Right renal cortex interstitium (tissue), 3 donors: ENCODE measurements around the gene ATP12A. TPM values are rescaled to one million over a fixed set of nuclear protein-coding genes. Genes with fewer than 3 reads are reported as not detected.

ENCODE experiments used
- DNase-seq, 3 donors: peaks; one replicate each; pipeline ENCODE4 v3.0.0-alpha.2; 2013; ENCODE audit warnings: low read depth in 3 of 3, low spot score in 2 of 3
- polyA plus RNA-seq, 3 donors: library from polyadenylated mRNA; unstranded; fragments of 120-200 nt; gene quantifications; one replicate each; pipeline ENCODE4 v1.2.1, GENCODE V29; 2013; ENCODE audit not compliant: insufficient read length in 3 of 3

The ATP12A gene
- polyA plus RNA-seq, 3 donors = 17.0 to 33.9 (median 17.9) TPM

DNA sequence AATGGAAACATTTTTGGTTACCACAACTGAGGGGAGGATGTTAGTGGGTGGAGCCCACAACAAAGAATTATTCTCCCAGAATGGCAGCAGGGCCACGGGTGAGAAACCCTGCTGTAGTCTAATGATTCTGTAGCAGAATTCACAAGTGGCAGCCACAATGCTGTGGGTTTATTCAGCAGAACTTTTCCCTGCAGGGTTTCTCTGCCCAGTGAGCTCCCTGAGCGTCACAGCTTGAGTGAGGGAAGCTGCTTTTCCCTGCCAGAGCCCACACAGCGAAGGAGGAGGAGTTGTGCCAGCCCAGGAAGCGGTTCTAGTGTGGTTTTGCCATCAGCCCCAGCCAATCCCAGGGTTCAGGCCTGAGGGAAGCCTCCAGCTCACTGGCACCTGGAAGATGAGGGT lies 4.4 kb downstream of the ATP12A start:
- no peak for DNase-seq

DNA sequence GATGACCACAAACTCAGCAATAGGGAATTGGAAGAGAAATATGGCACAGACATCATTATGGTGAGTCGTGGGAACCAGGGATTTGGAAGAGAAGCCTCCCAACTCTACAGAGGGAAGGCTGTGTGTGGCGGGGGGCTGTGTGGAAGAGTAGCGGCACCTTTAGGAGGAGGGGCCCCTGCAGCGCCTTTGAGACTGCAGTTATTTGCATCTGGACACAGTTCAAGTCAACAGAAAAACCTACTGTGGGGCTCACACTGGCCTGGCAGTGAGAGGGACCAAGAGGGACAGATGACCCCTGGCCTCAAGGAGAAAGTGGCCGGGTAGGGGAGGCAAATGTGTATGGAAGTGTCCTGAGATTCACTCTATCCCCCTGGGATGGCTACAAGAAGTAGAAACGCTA lies 5.1 kb downstream of the ATP12A start:
- DNase-seq = no peak

DNA sequence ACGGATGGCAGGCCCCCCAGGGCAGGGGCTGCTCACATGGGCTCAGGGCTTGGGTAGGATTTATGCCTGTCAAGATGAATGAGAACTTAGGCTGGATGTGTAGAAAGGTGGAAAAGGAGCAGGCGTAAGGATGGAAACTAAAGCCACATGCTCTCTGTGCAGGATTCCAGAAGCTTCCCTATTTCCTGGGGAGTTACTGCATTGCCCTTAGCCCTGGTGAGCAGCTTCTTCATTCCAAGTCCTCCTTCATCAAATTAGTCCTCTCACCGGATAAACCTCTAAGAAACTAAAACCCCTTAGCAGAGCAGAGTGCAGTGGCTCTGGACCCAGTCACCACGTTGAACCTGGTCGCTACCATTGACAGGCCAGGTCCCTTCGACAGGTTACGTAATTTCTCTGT lies 7.4 kb downstream of the ATP12A start:
- no peak for DNase-seq

DNA sequence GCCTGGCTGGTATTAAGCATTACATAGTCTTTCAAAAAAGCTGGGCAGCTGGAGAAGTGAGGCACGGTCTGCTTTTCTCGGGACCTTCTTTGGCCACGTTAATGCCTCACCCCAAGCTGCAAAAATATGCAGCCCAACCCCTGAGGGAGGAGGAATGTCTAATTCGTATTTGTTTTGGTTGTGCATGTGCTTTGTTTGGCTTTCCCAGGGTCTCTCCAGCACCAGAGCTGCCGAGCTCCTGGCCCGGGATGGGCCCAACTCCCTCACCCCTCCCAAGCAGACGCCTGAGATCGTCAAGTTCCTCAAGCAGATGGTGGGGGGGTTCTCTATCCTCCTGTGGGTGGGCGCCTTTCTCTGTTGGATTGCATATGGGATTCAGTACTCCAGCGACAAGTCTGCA lies 7.9 kb downstream of the ATP12A start:
- DNase-seq = no peak

DNA sequence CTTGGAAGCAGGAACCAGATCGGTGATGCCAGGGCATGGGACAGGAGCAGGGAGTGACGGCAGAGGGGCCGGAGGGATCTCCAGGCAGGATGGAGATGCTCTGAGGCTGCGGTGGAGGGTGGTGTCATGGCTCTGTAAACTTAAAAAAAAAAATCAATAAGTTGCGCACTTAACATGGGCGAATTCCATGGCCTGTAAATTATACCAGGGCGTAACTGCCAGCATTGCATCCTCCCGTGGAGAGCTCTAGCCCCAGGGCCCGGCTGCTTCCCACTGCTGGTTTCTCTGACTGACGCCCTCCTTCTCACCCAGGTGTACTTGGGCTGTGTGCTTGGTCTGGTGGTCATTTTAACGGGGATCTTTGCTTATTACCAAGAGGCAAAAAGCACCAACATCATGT lies 8.7 kb downstream of the ATP12A start:
- no peak for DNase-seq

DNA sequence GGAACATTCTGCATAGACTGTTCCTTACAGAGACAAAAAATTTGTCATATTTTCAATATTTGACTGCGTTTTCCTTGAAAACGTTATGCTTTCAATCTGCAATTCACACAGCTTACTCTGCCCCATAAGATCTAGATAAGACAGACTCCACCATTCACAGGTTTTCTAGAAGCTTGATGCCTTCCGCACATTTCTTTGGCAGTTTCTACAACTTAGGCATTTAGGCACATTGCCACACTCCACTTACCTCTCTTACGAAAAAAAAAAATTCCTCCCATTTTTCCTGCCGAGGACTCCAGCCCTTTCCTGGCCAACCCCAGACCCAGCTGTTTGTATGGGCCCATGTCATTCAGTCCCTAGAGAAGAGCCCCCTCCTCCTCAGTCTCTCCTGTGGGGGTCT lies 11.2 kb downstream of the ATP12A start:
- no peak for DNase-seq

DNA sequence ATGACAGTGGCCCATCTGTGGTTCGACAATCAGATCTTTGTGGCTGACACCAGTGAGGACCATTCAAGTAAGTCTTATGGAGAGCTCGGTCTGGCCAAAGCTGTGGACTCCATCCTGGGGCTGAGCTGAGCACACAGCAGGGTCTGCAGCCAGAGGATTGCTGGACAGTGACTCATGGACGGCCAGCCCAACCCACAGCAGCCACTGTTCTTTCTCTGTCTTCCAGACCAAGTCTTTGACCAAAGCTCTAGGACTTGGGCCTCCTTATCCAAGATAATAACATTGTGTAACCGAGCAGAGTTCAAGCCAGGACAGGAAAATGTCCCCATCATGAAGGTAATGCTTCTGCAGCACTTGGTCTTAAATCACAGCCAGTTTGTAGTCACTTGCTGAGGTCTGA lies 12.4 kb downstream of the ATP12A start:
- no peak for DNase-seq

DNA sequence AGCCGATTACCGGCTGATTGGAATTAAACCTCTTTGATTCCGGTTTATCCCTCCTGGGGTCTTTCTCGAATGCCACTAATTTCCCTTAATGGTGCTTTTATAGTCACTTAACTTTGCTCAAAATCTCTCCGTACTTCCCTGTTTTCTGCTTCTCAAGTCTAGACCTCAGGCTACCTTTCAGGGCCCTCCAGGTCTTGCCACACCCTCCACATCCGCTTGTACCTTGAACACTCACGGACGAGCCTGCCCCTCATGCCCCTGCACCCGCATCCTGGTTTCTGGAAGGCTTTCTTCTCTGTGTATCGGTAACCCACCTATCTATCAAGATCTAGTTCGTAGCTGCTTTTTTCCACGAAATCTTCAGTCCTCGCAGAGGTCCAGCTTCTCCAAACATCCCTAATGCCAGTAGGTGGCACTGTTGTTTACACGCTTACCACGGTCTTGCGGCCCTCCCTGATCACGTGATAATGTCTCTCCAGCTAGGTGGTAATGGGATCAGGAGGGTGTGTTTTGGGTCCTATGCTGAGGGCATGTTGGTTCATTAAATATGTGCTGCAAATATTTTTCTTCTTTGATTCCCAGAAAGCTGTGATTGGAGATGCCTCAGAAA lies 13.8 kb downstream of the ATP12A start:
- no peak for DNase-seq

DNA sequence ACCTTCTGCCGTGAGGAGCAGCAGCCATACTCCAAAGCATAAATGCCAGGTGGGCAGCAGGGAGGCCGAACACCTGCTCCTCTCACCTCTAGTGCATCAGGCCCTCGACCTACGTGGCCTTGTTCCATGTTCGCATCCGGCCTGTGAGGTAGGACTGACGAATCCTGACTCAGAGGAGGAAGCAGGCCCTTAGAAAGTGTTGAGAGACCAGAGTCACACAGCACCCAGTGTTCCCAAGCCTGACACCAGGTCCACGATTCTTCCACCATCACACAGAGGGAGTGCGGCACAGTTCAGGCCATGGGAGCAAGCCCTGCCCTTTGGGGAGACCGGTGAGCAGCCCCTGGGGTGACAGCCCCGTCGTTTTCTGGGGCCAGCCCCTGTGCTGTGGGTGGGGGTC lies 14.7 kb downstream of the ATP12A start:
- DNase-seq = no peak

DNA sequence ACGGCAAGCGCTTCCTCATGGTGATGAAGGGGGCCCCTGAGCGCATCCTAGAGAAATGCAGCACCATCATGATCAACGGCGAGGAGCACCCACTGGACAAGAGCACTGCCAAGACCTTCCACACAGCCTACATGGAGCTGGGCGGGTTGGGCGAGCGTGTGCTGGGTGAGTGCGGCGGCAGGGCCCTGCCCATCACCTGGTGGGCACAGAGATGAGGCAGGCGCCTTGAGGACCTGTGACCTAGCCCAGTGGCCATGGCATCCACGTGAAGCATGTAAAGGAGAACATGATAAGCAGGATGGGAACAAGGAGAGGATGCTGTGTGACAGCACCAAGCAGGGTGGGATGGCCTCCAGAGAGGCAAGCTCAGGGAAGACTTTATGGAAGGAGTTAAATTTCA lies 18.5 kb downstream of the ATP12A start:
- DNase-seq = no peak

DNA sequence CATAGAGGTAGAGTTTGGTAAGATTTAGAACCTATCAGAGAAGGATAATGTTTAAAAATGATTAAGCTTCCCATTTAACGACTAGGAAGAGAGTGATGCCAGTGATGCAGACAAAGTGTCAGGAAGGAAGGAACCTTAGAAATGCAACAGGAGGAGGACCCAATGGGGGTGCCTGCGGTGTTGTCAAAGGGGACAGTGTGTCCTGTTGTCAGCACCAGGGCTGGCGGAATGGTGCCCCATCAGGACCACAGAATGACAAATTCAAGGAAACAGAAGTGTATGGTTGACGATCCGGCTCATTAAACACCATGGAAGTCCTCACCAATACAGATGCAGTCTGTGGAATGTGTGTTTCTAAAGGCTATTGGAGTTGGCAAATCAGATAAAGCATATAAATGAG lies 19.3 kb downstream of the ATP12A start:
- DNase-seq = no peak

DNA sequence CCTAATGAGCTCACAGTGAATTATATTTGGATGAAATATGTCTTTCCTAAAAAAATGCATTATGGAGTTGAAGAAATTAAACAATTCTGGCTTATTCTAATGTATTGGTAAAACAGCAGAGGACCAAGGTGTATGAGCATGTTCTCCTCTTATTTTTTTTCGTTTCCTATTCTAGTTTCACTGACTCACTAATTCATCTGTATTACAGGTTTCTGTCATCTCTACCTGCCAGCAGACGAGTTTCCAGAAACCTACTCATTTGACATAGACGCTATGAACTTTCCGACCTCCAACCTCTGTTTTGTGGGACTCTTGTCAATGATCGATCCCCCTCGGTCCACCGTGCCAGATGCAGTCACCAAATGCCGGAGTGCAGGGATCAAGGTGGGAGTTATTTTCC lies 20.3 kb downstream of the ATP12A start:
- DNase-seq = no peak

DNA sequence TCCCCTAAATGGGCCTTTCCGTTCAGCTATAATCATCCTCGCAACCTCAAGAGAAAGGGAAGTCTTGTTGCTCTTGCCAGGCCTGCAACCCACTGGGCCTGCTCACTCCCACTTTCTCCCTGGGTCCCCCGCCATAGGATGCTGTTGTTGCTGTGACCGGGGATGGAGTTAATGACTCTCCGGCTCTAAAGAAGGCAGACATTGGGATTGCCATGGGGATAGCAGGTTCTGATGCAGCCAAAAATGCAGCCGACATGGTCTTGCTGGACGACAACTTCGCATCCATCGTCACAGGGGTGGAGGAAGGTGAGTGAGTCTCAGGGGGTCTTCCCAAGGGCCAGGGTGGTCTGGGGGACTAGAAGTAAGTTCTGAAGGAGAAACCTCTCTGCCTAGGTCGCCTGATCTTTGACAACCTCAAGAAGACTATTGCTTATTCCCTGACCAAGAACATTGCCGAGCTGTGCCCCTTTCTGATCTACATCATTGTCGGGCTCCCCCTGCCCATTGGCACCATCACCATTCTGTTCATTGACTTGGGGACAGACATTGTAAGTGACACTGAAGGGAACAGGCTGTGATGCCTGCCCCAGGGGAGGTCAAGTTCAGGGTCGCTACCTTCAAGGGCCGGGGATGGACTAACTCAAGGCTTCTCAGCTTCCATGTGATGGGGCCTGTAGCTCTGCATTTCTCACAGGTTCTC lies 26.8 kb downstream of the ATP12A start:
- no peak for DNase-seq

DNA sequence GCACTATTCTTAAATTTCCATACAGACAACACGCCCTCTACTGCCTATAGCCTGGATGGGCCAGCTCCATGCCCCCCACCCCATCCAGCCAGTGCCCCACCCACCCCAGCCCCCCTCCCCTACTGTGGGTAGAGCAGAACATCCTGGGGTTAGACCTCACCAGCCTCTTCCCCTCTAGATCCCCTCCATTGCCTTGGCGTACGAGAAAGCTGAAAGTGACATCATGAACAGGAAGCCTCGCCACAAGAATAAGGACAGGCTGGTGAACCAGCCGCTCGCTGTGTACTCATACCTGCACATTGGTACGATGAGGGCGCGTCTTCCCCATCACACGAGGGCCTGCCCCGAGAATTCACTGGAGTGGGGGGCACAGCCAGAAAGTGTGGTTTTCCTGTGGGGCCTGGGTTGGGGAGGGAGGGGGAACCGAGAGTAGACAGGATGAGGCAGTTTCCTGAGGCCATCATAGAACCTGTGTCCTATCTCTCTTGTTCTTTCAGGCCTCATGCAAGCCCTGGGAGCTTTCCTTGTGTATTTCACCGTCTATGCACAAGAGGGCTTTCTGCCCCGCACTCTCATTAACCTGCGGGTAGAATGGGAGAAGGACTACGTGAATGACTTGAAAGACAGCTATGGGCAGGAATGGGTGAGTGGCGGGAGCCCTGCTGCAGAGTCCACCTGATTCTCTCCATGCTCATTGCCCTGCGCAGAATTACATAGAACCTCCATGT lies 29.1 kb downstream of the ATP12A start:
- DNase-seq = no peak

DNA sequence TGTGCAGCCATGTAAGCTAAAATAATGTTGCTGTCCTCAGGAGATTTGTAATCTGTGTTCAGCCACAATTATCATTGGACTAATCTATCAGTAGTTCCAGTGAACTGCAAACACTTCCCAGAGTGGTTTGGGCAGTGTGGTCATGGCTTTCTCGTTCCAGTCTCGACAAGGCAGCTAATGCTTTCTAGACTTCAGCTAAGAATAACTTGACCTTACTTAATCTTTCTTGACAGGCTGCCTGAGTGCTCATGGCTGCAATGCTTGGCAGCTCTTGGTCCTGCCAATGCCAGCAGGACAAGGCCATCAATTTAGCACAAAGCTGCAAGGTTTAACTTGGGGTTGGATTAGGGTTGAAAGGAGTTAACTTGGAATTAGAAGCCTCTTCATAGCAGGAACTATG lies 32.8 kb downstream of the ATP12A start:
- no peak for DNase-seq

DNA sequence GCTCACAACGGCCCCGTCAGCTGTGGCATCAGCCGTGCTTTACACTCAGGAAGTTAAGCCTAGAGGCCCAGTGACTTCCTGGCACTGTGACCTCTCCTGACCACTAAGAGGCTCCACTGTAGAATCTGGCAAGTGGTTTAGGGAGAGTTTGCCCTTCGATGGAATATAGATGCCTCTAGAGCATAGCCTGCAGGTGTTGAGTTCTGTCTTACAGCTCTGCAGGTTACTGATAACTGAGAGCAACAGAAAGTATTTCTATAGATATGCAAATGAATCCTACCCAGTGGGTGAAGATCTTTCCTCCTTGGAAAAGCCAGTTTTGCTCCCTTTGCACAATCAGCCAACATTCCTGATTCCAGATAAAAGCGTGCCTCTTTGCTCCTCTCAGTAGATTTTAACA lies 35.8 kb downstream of the ATP12A start:
- DNase-seq = no peak

DNA sequence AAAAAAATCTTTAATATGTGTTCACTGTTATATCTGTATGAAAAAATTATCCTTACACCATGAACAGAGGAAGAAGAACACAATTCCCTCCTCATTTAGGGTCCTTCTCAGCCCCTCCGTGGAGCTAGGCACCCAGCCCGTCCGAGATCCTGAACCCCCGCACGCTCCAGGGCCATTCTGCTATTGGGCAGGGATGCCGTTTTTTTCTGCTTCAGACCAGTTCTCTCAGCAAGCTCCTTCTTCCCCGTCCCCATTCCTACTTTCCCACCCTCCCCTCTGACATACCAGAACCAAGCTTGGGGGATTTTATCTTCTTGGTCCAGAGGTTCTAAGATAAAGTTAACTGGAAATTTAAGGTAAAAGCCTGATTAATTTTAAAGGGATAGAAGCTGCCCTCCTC lies 36.2 kb downstream of the ATP12A start:
- DNase-seq = no peak

DNA sequence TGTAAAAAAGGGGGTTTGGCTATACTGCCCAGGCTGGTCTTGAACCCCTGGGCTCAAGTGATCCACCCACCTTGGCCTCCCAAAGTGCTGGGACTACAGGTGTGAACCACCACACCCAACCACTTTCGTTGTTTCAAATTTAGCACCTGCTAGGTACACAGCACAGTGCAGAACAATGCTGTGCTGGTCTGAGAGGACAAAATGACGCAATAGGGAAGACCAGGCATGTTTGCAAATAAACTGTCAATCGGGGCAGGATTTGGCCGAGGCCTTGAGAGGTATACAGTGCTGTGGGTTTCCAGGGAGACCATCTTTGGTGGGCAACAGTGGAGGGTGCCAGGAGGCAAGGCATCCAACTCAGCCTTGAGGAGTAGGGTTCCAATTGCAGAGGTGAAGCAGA lies 37.0 kb downstream of the ATP12A start:
- DNase-seq = no peak

DNA sequence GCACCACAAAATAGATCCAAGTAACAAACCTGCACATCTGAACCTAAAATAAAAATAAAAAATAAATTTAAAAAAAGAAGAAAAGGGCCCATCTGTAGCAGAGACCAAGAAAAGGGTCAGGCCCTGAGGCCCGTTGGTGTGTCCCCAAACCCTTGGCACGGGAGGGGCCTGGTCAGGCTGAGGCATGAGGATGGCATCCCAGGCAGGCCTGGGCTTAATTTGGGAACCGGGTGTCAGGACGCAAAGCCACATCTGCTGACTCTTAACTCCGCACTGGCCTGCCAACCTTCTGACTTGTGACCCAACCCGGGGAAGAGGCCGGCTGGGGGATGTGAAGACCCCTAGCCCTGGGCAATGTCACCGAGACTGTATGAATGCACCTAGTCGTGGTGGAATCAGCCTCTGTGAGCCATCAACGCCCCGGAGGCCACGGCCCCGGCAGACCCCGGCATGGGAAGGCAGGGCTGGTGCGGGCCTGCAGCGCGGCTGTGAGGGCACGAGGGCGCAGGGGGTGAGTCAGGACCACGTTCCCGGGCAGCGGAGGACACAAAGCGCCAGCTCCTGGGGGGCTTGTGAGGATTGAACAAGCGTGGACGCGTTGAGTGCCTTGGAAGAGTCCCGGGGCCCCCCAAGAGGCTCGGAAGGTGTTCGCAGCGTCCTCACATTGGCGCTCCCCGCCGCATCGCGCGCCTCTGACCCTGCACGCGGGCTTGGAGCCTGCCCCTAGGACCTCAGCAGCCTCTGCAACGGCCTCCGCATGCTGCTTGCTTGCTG lies 38.2 kb downstream of the ATP12A start:
- DNase-seq = no peak

DNA sequence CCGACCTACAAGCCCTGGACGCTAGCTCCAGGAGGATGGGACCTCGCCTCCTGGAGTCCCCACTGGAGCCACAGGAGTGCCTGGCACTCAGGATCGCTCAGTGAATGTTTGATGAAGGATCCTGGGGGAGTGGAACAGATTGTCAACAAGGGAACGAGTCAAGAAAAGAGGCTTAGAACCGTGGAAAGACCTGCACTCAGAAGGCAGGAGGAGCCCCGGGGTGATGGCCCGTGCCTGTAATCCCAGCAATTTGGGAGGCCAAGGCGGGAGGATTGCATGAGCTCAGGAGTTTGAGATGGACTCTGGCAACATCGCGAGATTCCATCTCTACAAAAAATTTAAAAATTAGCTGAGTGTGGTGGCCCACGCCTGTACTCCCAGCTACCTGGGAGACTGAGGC lies 38.9 kb downstream of the ATP12A start:
- no peak for DNase-seq

DNA sequence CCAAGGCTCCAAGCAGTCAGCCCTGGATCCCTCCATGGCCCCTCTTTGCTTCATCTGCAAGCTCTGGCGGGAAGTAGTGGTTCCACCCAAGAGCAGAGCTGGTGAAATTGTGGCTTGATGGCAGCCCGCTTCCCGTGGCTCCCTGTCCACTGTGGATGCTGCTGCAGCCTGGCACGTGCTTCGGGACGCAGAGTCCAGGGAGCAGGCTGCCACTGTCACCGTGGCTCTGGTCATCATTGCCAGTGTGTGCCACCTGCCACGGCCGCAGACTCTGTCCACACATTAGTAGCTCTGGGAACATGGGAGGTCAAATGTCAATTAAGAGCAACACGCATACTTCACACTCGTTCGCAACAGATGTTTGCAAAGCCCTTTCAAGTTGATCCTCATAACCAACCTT lies 43.0 kb downstream of the ATP12A start:
- DNase-seq = no peak
